ENCODE data around the gene EFCAB6. TPM values are rescaled to one million over a fixed set of nuclear protein-coding genes. Genes with fewer than 3 reads are reported as not detected.

EFCAB6 gene
- total and polyA plus RNA-seq, 2 of the 13 experiments (the other 11 are each of a cell fraction or from before 2014, with no cell fraction given): not detected

- Histone ChIP-seq H3K4me2 (ENCODE audit: low read depth, low read length) (no peak overlapping the region), H3K36me3 (replicated peaks in 1 of 2; ENCODE audit: control insufficient read depth in 1 of 2, insufficient read depth in 2 of 2, low read length in 2 of 2) (no peaks in the 10 kb centered on the region), H3K9ac (ENCODE audit: insufficient read depth, low read depth, low read length) (no peak overlapping the region), H4K20me1 (ENCODE audit: insufficient read depth, low read length) (no peaks in the 10 kb centered on the region), H3K9me3 (ENCODE audit: low read length) (no peaks in the 10 kb centered on the region), H3K4me1 (ENCODE audit: insufficient read depth, low read length) (peaks cover 8% of the 10 kb centered on the region; the same call in 1 of the 2 replicates), H2AFZ (ENCODE audit: low read length) (no peak overlapping the region), H3K27me3 (ENCODE audit: control insufficient read depth in 1 of 2, insufficient read depth in 2 of 2, low read length in 2 of 2) (no peaks in the 10 kb centered on the region), H3K27ac (ENCODE audit: extremely low read length, insufficient read depth, low read length) (no peak overlapping the region), H3K4me3 (replicated peaks in 1 of 3; ENCODE audit: insufficient read depth in 1 of 3, low read depth in 2 of 3, low read length in 3 of 3) (no peak overlapping the region), H3K79me2 (ENCODE audit: insufficient read depth, low read length) (no peaks in the 10 kb centered on the region)
- BruUV-seq (replicated peaks): no TSS peak
- CTCF ChIA-PET (ENCODE audit: low intra/inter-chr PET ratio, low total read pairs): no interaction called here
- in situ Hi-C loops (cut with HindIII; ENCODE audit: extremely low pct_ligation_motif_present, low pct_unique_long_range_greater_than_20kb) (no loop called here), intact Hi-C loops (cut with micrococcal nuclease; ENCODE audit: unreplicated experiment) (no loop called here)
- FAIRE-seq: no peak
- TF ChIP-seq IRF2 (CRISPR knock-in tag; IDR thresholded peaks at IDR 0.05): no peak
- no peak for TF ChIP-seq ZNF644 (CRISPR knock-in tag; IDR thresholded peaks at IDR 0.05; ENCODE audit: low read depth)
- TF ChIP-seq FOXC1 (CRISPR knock-in tag; IDR thresholded peaks at IDR 0.05; ENCODE audit: borderline replicate concordance): no peak
- no peak for TF ChIP-seq FOXK2 (IDR thresholded peaks at IDR 0.05)
- no peak for TF ChIP-seq ZNF432 (CRISPR knock-in tag; IDR thresholded peaks at IDR 0.05; ENCODE audit: borderline replicate concordance)
- TF ChIP-seq NFYB (CRISPR knock-in tag; IDR thresholded peaks at IDR 0.05): no peak
- no peak for TF ChIP-seq MNT (IDR thresholded peaks at IDR 0.05)
- no peak for TF ChIP-seq ZFYVE20 (CRISPR knock-in tag; IDR thresholded peaks at IDR 0.05; ENCODE audit: borderline replicate concordance, low read depth)
- no peak for TF ChIP-seq SIN3B (IDR thresholded peaks at IDR 0.05; ENCODE audit: low read length)
- TF ChIP-seq PBX3 (CRISPR knock-in tag; IDR thresholded peaks at IDR 0.05; ENCODE audit: borderline replicate concordance): no peak
- no peak for TF ChIP-seq CCAR2 (optimal IDR thresholded peaks at IDR 0.05; ENCODE audit: low read depth, low read length)
- TF ChIP-seq NFIC (IDR thresholded peaks at IDR 0.05; ENCODE audit: low read length): no peak
- no peak for TF ChIP-seq BCL6 (CRISPR knock-in tag; IDR thresholded peaks at IDR 0.05)
- TF ChIP-seq TBX2 (CRISPR knock-in tag; IDR thresholded peaks at IDR 0.05; ENCODE audit: borderline replicate concordance): no peak
- TF ChIP-seq SP2 (CRISPR knock-in tag; IDR thresholded peaks at IDR 0.05): no peak
- no peak for TF ChIP-seq FOSL1 (CRISPR knock-in tag; IDR thresholded peaks at IDR 0.05; ENCODE audit: borderline replicate concordance)
- TF ChIP-seq ZFY (CRISPR knock-in tag; IDR thresholded peaks at IDR 0.05): no peak
- DNase-seq (ENCODE audit: low spot score): no peak
- no peak for ATAC-seq
- POLR2A ChIA-PET: no interaction called here
- 60% methylated on average over 4 of the region's 4 CpGs for WGBS (ENCODE audit: low lambda C conversion rate)
Measured at GRCh38 chr22:43622886-43623285, 189.2 kb downstream of the EFCAB6 start.

All from HepG2 (cell line).